ENCODE data around the gene IRX1.

GRCh38 chr5:3613726-3614125 is 18.1 kb downstream of the IRX1 start:
- no peak for TF ChIP-seq POLR2AphosphoS5 (IDR thresholded peaks at IDR 0.05)
- TF ChIP-seq EP300 (IDR thresholded peaks at IDR 0.05) = no peak
- no peak for TF ChIP-seq CTCF (IDR thresholded peaks at IDR 0.05)

Data from upper lobe of left lung (tissue), 4 donors.